Metanephros (tissue), 2 donors: ENCODE data around the gene RAB2B. TPM values are rescaled to one million over a fixed set of nuclear protein-coding genes. Genes with fewer than 3 reads are reported as not detected.

Experiments used
- small RNA-seq: library from RNA; depleted of rRNA; stranded (forward); fragments of <200 nt; gene quantifications from one replicate; pipeline ENCODE3, GENCODE V24; 2014; ENCODE audit warnings: low replicate concordance
- total RNA-seq: library from RNA; depleted of rRNA; stranded (reverse); fragments of >200 nt; gene quantifications from one replicate; pipeline ENCODE4 v1.2.3, GENCODE V29; 2014

RAB2B gene
- 34.3 TPM for total RNA-seq

DNA sequence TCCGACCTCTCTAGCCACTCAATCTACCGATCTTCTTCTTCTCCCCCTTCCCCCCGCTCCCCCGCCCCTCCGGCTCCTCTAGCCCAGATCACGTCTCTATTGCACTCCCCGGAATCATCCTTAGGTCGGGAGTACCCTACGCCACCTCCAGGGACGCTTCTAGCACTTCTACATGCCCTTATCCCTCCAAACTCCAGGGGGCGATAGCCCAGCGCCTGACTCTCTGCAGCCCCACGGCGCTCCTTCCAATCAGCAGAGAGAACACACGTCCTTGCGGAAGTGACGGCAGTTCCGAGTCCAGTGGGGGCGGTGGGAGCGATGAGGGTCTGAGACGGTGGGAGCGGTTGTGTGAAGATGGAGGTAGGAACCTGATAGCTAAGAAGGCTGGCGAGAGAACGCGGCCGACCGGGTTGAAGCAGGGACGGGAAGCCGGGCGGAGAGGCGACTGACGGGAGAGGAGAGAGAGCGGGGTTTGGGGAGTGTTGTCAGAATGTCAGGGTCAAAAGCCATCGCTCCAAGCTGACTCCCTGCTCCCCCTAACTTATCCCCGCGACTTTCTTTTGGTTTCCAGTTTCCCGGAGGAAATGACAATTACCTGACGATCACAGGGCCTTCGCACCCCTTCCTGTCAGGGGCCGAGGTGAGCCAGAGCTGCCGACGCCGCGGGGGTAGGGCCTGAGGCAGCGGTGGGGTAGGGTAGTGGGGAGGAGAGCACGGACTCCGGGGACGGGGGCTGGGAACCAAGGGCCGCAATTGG, at the start of gene RAB2B, which contains the start of gene TOX4:
Gene RAB2B (minus strand): TSS at position 35 of the 757 bp plus-strand sequence. CDS start 87 bp downstream, outside the sequence.
Gene TOX4 (plus strand): TSS at position 271 of the 757 bp plus-strand sequence. CDS start 84 bp downstream, at position 355.

DNA sequence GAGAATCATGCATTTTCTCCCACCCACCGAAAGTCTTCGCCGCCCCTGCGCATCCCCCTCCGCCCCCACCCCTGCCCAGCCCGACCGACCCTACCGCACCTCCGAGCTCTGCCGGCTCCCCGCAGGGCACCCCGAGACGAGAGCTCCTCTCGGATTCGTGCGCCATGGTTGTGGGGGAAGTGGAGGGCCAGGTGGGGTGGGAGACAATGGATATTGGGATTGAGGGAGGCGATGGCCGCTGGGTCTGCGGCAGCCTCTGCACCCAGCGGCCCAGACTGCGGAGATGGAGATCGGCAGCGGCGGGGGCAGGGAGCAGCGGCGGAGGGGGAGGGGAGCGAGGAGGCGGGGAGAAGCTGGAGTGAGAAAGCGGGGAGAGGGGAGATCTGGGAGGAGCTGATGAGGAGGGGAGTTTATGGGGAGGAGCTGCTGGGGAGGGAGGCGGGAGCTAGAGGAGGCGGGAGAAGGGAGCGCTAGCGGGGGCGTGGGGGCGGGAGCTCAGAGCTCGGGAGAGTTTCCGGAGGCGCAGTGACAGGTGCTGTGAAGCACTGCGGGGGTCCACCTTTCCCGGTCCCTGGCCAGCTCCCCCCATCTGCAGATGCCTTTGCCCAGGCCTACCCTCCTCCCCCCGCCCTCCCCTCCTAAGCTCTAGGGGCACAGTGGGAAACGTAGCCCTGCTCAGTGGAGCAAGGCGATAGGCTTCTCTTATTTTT, 49.4 kb upstream of the RAB2B start, which contains the start of gene SALL2:
Gene SALL2 (minus strand): TSS at position 385 of the 710 bp plus-strand sequence. CDS start 219 bp downstream, at position 166.

DNA sequence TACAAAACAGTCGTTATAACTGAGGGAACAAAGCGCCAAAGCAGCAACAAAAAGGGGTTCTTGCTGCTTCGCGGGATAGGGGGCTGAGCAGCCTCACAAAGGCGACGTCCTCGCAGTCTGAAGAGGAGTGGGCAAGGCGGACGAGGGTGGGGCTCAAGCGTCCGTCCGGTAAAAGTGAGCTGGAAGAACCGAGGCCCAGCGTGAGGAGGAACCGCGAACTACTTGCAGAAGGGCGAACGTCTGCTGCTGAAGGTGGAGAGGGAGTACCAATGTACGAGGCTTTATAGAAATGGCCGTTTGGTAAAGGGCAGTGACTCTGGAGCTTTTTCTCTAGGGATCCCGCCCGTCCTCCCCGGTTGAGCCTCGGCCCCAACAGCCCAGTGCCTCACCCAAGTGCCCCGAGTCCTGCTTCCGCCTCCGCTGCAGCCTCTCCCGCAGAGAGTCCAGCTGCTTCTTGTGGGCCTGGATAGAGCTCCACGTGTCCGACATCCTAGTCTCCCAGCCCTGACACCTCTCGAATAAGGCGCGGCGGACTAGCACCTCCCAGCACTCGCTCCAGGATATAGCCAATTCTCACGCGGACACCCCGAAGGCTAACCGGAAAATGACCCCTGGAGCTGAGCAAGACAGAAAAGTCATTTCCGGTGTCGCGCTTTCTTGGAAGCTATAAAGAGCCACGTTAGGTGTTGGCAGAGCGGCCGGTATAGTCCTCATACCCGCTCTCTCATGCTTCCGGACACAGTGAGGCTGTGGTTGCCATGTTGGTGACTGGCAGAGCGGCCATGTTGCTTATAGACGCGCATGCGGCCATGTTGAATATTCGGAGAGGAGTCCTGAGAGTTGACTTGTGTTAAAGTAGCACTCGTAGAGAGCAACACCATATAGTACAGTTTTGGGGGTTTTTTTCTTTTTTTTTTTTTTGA, 34.2 kb upstream of the RAB2B start, which contains the start of gene METTL3:
Gene METTL3 (minus strand): TSS at position 606 of the 923 bp plus-strand sequence. CDS start 117 bp downstream, at position 489.

DNA sequence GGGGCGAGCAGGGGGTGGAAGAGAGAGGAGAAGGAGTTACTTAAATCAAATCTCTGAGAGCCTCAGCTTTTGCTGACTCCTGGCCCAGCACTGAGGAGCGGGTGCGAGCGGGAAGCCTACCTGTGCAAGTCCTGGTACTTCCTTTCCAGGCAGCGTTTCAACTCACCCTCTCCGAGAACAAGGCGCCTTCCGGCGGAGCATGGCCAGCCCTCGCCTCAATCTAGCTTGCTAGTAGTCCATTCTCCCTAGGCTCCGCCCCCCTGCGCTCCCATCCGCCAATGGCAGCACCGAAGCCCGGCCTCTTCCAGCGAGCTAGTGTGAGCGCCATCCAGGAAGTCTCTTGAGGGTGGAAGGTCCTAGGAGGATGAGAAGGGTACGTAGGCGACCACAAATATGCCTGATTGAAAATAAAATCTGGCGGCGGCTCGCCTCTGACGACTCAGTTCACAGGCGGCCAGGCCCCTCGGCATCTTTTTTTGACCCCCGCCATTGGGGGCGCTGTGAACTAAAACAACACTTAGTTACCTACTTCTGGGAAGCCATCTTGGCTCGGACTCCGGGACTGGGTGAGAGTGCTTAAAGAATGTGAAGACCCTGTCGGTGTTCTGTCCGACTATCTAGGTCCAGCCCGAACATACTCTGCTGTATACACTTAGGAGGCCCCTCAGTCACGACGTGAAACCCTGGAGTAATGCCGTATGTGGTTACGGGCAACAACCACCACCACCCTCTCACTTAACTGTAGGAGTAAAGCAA, 20.7 kb downstream of the RAB2B start, which contains the start of gene CHD8:
Gene CHD8 (minus strand): TSS at position 212 of the 756 bp plus-strand sequence. CDS start 24,480 bp downstream, outside the sequence.

Small RNAs within 50 kb of the gene (small RNA-seq; reads per million reads assigned to genes)
- gene RN7SL650P, result not detected

Other genes with a start within 250 kb of the RAB2B start
- 1,235 TPM for gene HNRNPC, start 207.5 kb downstream of the RAB2B start, total RNA-seq
- 1.1 TPM for gene RPGRIP1, start 196.9 kb downstream of the RAB2B start, total RNA-seq
- gene SUPT16H, start 92.9 kb downstream of the RAB2B start, total RNA-seq, result 74.0 TPM
- gene CHD8, start 20.8 kb downstream of the RAB2B start, total RNA-seq, result 76.8 TPM
- 33.9 TPM for gene TOX4, start 236 bp upstream of the RAB2B start, total RNA-seq
- gene METTL3, start 34.4 kb upstream of the RAB2B start, total RNA-seq, result 86.8 TPM
- 19.8 TPM for gene SALL2, start 49.4 kb upstream of the RAB2B start, total RNA-seq
- gene OR10G3, start 103.1 kb upstream of the RAB2B start, total RNA-seq, result not detected
- not detected for gene OR10G2, start 158.0 kb upstream of the RAB2B start, total RNA-seq
- gene OR4E2, start 176.9 kb upstream of the RAB2B start, total RNA-seq, result not detected
- not detected for gene OR4E1, start 196.9 kb upstream of the RAB2B start, total RNA-seq